Measurements from ENCODE around the gene GBX1. TPM values are rescaled to one million over a fixed set of nuclear protein-coding genes. Genes with fewer than 3 reads are reported as not detected.

GBX1 gene
- polyA plus RNA-seq, 3 donors: 0.19 TPM; not detected in 2

- DNase-seq (ENCODE audit: extremely low read depth in 1 of 11, low read depth in 9 of 11, low spot score in 4 of 11): no peak
Observed at GRCh38 chr7:151121380-151122170, 45.9 kb downstream of the GBX1 start.

GRCh38 chr7:151120896-151121295 is 46.6 kb downstream of the GBX1 start:
- DNase-seq (ENCODE audit: extremely low read depth in 1 of 11, low read depth in 9 of 11, low spot score in 4 of 11): no peak

- DNase-seq (ENCODE audit: extremely low read depth in 1 of 11, low read depth in 9 of 11, low spot score in 4 of 11): peak in 1 of 11 donors; percentile 39
Observed at GRCh38 chr7:151119902-151120301, 47.6 kb downstream of the GBX1 start.

GRCh38 chr7:151119055-151119415 is 48.5 kb downstream of the GBX1 start:
- DNase-seq (ENCODE audit: extremely low read depth in 1 of 11, low read depth in 9 of 11, low spot score in 4 of 11): no peak

- DNase-seq (ENCODE audit: extremely low read depth in 1 of 11, low read depth in 9 of 11, low spot score in 4 of 11): no peak
Observed at GRCh38 chr7:151118108-151119054, 49.1 kb downstream of the GBX1 start.

- no peak for DNase-seq (ENCODE audit: extremely low read depth in 1 of 11, low read depth in 9 of 11, low spot score in 4 of 11)
Observed at GRCh38 chr7:151117565-151117964, 49.9 kb downstream of the GBX1 start.

GRCh38 chr7:151116603-151117440 is 50.7 kb downstream of the GBX1 start:
- no peak for DNase-seq (ENCODE audit: extremely low read depth in 1 of 11, low read depth in 9 of 11, low spot score in 4 of 11)

GRCh38 chr7:151115836-151116418 is 51.6 kb downstream of the GBX1 start:
- DNase-seq (ENCODE audit: extremely low read depth in 1 of 11, low read depth in 9 of 11, low spot score in 4 of 11): no peak

GRCh38 chr7:151115121-151115835 is 52.2 kb downstream of the GBX1 start:
- no peak for DNase-seq (ENCODE audit: extremely low read depth in 1 of 11, low read depth in 9 of 11, low spot score in 4 of 11)

GRCh38 chr7:151114151-151115090 is 53.1 kb downstream of the GBX1 start:
- DNase-seq (ENCODE audit: extremely low read depth in 1 of 11, low read depth in 9 of 11, low spot score in 4 of 11): no peak

GRCh38 chr7:151113344-151114150 is 53.9 kb downstream of the GBX1 start:
- no peak for DNase-seq (ENCODE audit: extremely low read depth in 1 of 11, low read depth in 9 of 11, low spot score in 4 of 11)

- DNase-seq (ENCODE audit: extremely low read depth in 1 of 11, low read depth in 9 of 11, low spot score in 4 of 11): peak in 1 of 11 donors; percentile 74
Observed at GRCh38 chr7:151110941-151111645, 56.4 kb downstream of the GBX1 start.

- no peak for DNase-seq (ENCODE audit: extremely low read depth in 1 of 11, low read depth in 9 of 11, low spot score in 4 of 11)
Observed at GRCh38 chr7:151110236-151110940, 57.1 kb downstream of the GBX1 start.

- no peak for DNase-seq (ENCODE audit: extremely low read depth in 1 of 11, low read depth in 9 of 11, low spot score in 4 of 11)
Observed at GRCh38 chr7:151109094-151110048, 58.1 kb downstream of the GBX1 start.

Data from renal cortex interstitium (tissue), 11 donors.